ENCODE measurements around the gene FAM200A.
"Not testable (repeated sequence)": the region's sequence is repeated elsewhere in the genome, so short reads cannot be mapped to it uniquely, and the experiment has no call there.

Gene FAM200A

GRCh38 chr7:99551767-99552463 is at the start of gene FAM200A:
Gene FAM200A, minus strand, starts transcription at chr7:99552114. Its CDS starts 3,707 bp downstream, at chr7:99548407.
- DNase-seq (ENCODE audit: low read depth, low spot score), result peak; percentile 40
- H3K27ac ChIP-seq, result peak within 1 kb of the TSS; percentile 58

- no peak overlapping the region for H3K27ac ChIP-seq
- DNase-seq (ENCODE audit: low read depth, low spot score), result no peak
Measured at GRCh38 chr7:99599836-99600235, 47.9 kb upstream of the FAM200A start.

- no peak for DNase-seq (ENCODE audit: low read depth, low spot score)
- H3K27ac ChIP-seq, result no peak within 1 kb of the TSS
Measured at GRCh38 chr7:99597762-99598501, 46.0 kb upstream of the FAM200A start, which contains the start of gene TMEM225B. Gene TMEM225B, plus strand, starts transcription at chr7:99598267. Its CDS starts 6,122 bp downstream, at chr7:99604389.

- H3K27ac ChIP-seq, result no peak overlapping the region
Measured at GRCh38 chr7:99596408-99596955, 44.6 kb upstream of the FAM200A start.

GRCh38 chr7:99594948-99595745 is 43.2 kb upstream of the FAM200A start:
- DNase-seq (ENCODE audit: low read depth, low spot score), result no peak
- no peak overlapping the region for H3K27ac ChIP-seq

More at GRCh38 chr7:99596408-99596955, 44.6 kb upstream of the FAM200A start:
- DNase-seq (ENCODE audit: low read depth, low spot score), result no peak

- no peak overlapping the region for H3K27ac ChIP-seq
- DNase-seq (ENCODE audit: low read depth, low spot score), result no peak
Measured at GRCh38 chr7:99588868-99589267, 37.0 kb upstream of the FAM200A start.

GRCh38 chr7:99580778-99581332 is 28.9 kb upstream of the FAM200A start:
- not testable (repeated sequence) for DNase-seq (ENCODE audit: low read depth, low spot score); H3K27ac ChIP-seq

- no peak overlapping the region for H3K27ac ChIP-seq
- no peak for DNase-seq (ENCODE audit: low read depth, low spot score)
Measured at GRCh38 chr7:99579956-99580777, 28.3 kb upstream of the FAM200A start.

GRCh38 chr7:99579281-99579955 is 27.5 kb upstream of the FAM200A start:
- DNase-seq (ENCODE audit: low read depth, low spot score), result no peak
- no peak overlapping the region for H3K27ac ChIP-seq

GRCh38 chr7:99576251-99576650 is 24.3 kb upstream of the FAM200A start:
- DNase-seq (ENCODE audit: low read depth, low spot score), result no peak
- no peak overlapping the region for H3K27ac ChIP-seq

GRCh38 chr7:99573257-99573656 is 21.3 kb upstream of the FAM200A start:
- DNase-seq (ENCODE audit: low read depth, low spot score), result no peak
- no peak overlapping the region for H3K27ac ChIP-seq

GRCh38 chr7:99571768-99572167 is 19.9 kb upstream of the FAM200A start:
- no peak for DNase-seq (ENCODE audit: low read depth, low spot score)
- no peak overlapping the region for H3K27ac ChIP-seq

GRCh38 chr7:99568770-99569169 is 16.9 kb upstream of the FAM200A start:
- DNase-seq (ENCODE audit: low read depth, low spot score), result not testable (repeated sequence)

GRCh38 chr7:99563650-99564049 is 11.7 kb upstream of the FAM200A start:
- H3K27ac ChIP-seq, result peak overlapping the region; percentile 94
- no peak for DNase-seq (ENCODE audit: low read depth, low spot score)

More at GRCh38 chr7:99568770-99569169, 16.9 kb upstream of the FAM200A start:
- not testable (repeated sequence) for H3K27ac ChIP-seq

- peak; percentile 88 for DNase-seq (ENCODE audit: low read depth, low spot score)
- H3K27ac ChIP-seq, result peak overlapping the region; percentile 94
Measured at GRCh38 chr7:99562832-99563231, 10.9 kb upstream of the FAM200A start.

- peak overlapping the region; percentile 94 for H3K27ac ChIP-seq
- DNase-seq (ENCODE audit: low read depth, low spot score), result no peak
Measured at GRCh38 chr7:99562114-99562784, 10.3 kb upstream of the FAM200A start.

- peak overlapping the region; percentile 94 for H3K27ac ChIP-seq
Measured at GRCh38 chr7:99561737-99562051, 9.8 kb upstream of the FAM200A start.

More at GRCh38 chr7:99561737-99562051, 9.8 kb upstream of the FAM200A start:
- DNase-seq (ENCODE audit: low read depth, low spot score), result no peak

Measured in epithelial cell of prostate (primary cell).